PC-9 (cell line): ENCODE results near the gene ABR. TPM values are rescaled to one million over a fixed set of nuclear protein-coding genes. Genes with fewer than 3 reads are reported as not detected.

Experiments used
- BruUV-seq: library from RNA; stranded (reverse); fragments of 400-500 nt; replicated peaks from 2 replicates; lab custom pipeline; 2021; lab: Mats Ljungman, UMichigan
- CTCF ChIA-PET: fragments of 300-600 bp; sonication (Branson Sonifier 250); formaldehyde crosslinking; loops from one replicate; lab custom pipeline; 2022; ENCODE audit warnings: antibody characterized with exemption; lab: Charles Lee
- POLR2A ChIA-PET: fragments of 300-600 bp; sonication (Branson Sonifier 250); formaldehyde crosslinking; loops from one replicate; lab custom pipeline; 2022; ENCODE audit warnings: antibody characterized with exemption; ENCODE audit not compliant: unreplicated experiment; lab: Charles Lee
- DNase-seq, 2 experiments: peaks; one replicate each; pipeline versions ENCODE4 v3.0.0 to v3.0.0-alpha.2; 2015 to 2022; ENCODE audit warnings: mixed read lengths in 1 of 2
- H2AFZ ChIP-seq: fragments of 200-600 bp; sonication (generic); 2 replicates; pipeline ENCODE4 v1.8.1; 2017; ENCODE audit warnings: antibody characterized with exemption
- H3F3A ChIP-seq: fragments of 200-600 bp; sonication (generic); 2 replicates; pipeline ENCODE4 v1.8.1; 2017; ENCODE audit warnings: antibody characterized with exemption, mild to moderate bottlenecking, low read depth; ENCODE audit not compliant: insufficient read depth
- H3K27ac ChIP-seq: fragments of 200-600 bp; sonication (generic); 2 replicates; pipeline ENCODE4 v1.6.1; 2016; ENCODE audit warnings: mixed run types
- H3K27me3 ChIP-seq: fragments of 200-600 bp; sonication (generic); 2 replicates; pipeline ENCODE4 v1.6.1; 2016; ENCODE audit warnings: low read depth, mixed run types; ENCODE audit not compliant: insufficient read depth
- H3K36me3 ChIP-seq: fragments of 200-600 bp; sonication (generic); 2 replicates; pipeline ENCODE4 v1.6.1; 2016; ENCODE audit warnings: low read depth, mixed run types
- H3K4me1 ChIP-seq: fragments of 200-600 bp; sonication (generic); replicated peaks from 2 replicates; pipeline ENCODE4 v1.6.1; 2016; ENCODE audit warnings: mixed run types; ENCODE audit not compliant: insufficient read depth
- H3K4me2 ChIP-seq: fragments of 200-600 bp; sonication (generic); 2 replicates; pipeline ENCODE4 v1.6.1; 2017; ENCODE audit warnings: mixed run types
- H3K4me3 ChIP-seq: fragments of 200-600 bp; sonication (generic); 2 replicates; pipeline ENCODE4 v1.6.1; 2016; ENCODE audit warnings: mixed run types
- H3K79me2 ChIP-seq: fragments of 200-600 bp; sonication (generic); 2 replicates; pipeline ENCODE4 v1.6.1; 2017; ENCODE audit warnings: low read depth, mixed run types
- H3K9me2 ChIP-seq: fragments of 200-600 bp; sonication (generic); 2 replicates; pipeline ENCODE4 v1.8.1; 2017; ENCODE audit warnings: mild to moderate bottlenecking; ENCODE audit not compliant: insufficient read depth
- H3K9me3 ChIP-seq: fragments of 200-600 bp; sonication (generic); 2 replicates; pipeline ENCODE4 v1.8.1; 2016; ENCODE audit warnings: low read depth; ENCODE audit not compliant: insufficient read depth
- H4K20me1 ChIP-seq: fragments of 200-600 bp; sonication (generic); 2 replicates; pipeline ENCODE4 v1.8.1; 2017; ENCODE audit not compliant: insufficient read depth
- CTCF ChIP-seq: fragments of 200-600 bp; sonication (generic); conservative IDR thresholded peaks from 2 replicates; pipeline ENCODE4 v1.6.1; 2017; ENCODE audit warnings: mixed run types, antibody characterized with exemption, mild to moderate bottlenecking, moderate library complexity
- EZH2 ChIP-seq: fragments of 200-600 bp; sonication (generic); IDR thresholded peaks from 2 replicates; pipeline ENCODE4 v1.8.0; 2017; ENCODE audit warnings: antibody characterized with exemption, low read depth
- intact Hi-C: fragments of 100-400 bp; cut with micrococcal nuclease; formaldehyde crosslinking; loops from one replicate; pipeline ENCODE4 v1.10.0; 2022; ENCODE audit not compliant: unreplicated experiment
- total RNA-seq: library from RNA; stranded (reverse); gene quantifications from 2 replicates; pipeline ENCODE4 v1.2.3, GENCODE V29; 2021

Gene ABR
- total RNA-seq, 1 experiment from 2014 or later = 76.0 TPM

GRCh38 chr17:1018547-1018946, 161.2 kb downstream of the ABR start:
- no TSS peak for BruUV-seq
- TF ChIP-seq CTCF (no peak), EZH2 (no peak)
- Histone ChIP-seq H3K36me3 (no peaks in the 10 kb centered on the region), H3F3A (no peaks in the 10 kb centered on the region), H3K27me3 (no peaks in the 10 kb centered on the region), H3K79me2 (no peaks in the 10 kb centered on the region), H4K20me1 (0 out of 2 replicates have a peak, but pooled peaks cover 8% of the 10 kb centered on the region), H3K9me2 (no peaks in the 10 kb centered on the region), H3K27ac (no peak overlapping the region), H3K4me2 (no peak overlapping the region), H2AFZ (no peak overlapping the region), H3K9me3 (no peaks in the 10 kb centered on the region), H3K4me3 (no peak overlapping the region), H3K4me1 (no peaks in the 10 kb centered on the region)
- POLR2A ChIA-PET = no interaction called here
- CTCF ChIA-PET = no interaction called here
- no peak for DNase-seq
- intact Hi-C loops = no loop called here

GRCh38 chr17:1013729-1014090, 166.1 kb downstream of the ABR start:
- no peak overlapping the region for H3K4me2 ChIP-seq
- no peaks in the 10 kb centered on the region for H3K9me3 ChIP-seq
- H3K27ac ChIP-seq = no peak overlapping the region
- peaks cover 6% of the 10 kb centered on the region for H4K20me1 ChIP-seq
- peaks cover 3% of the 10 kb centered on the region; the same call in 1 of the 2 replicates for H3F3A ChIP-seq
- no peak overlapping the region for H2AFZ ChIP-seq
- no TSS peak for BruUV-seq
- H3K27me3 ChIP-seq = no peaks in the 10 kb centered on the region
- no peak for TF ChIP-seq CTCF
- TF ChIP-seq EZH2 = no peak
- H3K4me1 ChIP-seq = no peaks in the 10 kb centered on the region
- intact Hi-C loops = no loop called here
- no peak overlapping the region for H3K4me3 ChIP-seq
- ChIA-PET POLR2A (no interaction called here), CTCF (no interaction called here)
- no peaks in the 10 kb centered on the region for H3K36me3 ChIP-seq
- no peaks in the 10 kb centered on the region for H3K9me2 ChIP-seq
- H3K79me2 ChIP-seq = no peaks in the 10 kb centered on the region
- no peak for DNase-seq

GRCh38 chr17:1012823-1013728, 166.7 kb downstream of the ABR start:
- no peaks in the 10 kb centered on the region for H3K36me3 ChIP-seq
- H3K79me2 ChIP-seq = no peaks in the 10 kb centered on the region
- no peak for DNase-seq
- H3K9me2 ChIP-seq = no peaks in the 10 kb centered on the region
- peaks cover 3% of the 10 kb centered on the region; the same call in 1 of the 2 replicates for H3F3A ChIP-seq
- no peak overlapping the region for H3K4me3 ChIP-seq
- no peaks in the 10 kb centered on the region for H3K4me1 ChIP-seq
- no peak overlapping the region for H2AFZ ChIP-seq
- no peaks in the 10 kb centered on the region for H3K9me3 ChIP-seq
- intact Hi-C loops = no loop called here
- H3K27ac ChIP-seq = no peak overlapping the region
- H3K4me2 ChIP-seq = no peak overlapping the region
- H3K27me3 ChIP-seq = no peaks in the 10 kb centered on the region
- CTCF ChIA-PET = no interaction called here
- no TSS peak for BruUV-seq
- H4K20me1 ChIP-seq = peaks cover 3% of the 10 kb centered on the region
- POLR2A ChIA-PET = no interaction called here
- TF ChIP-seq EZH2 (no peak), CTCF (no peak)
